GM19438 (cell line): Measurements from ENCODE around the gene RBM25.
A peak's percentile ranks its signal among the peaks of the same experiment; 100 is the strongest.

ENCODE experiments used
- ATAC-seq: cut with Tn5 transposase; IDR thresholded peaks from one replicate; pipeline ENCODE4 v1.9.1; 2021; ENCODE audit warnings: low read depth; ENCODE audit not compliant: unreplicated experiment

Gene RBM25

DNA sequence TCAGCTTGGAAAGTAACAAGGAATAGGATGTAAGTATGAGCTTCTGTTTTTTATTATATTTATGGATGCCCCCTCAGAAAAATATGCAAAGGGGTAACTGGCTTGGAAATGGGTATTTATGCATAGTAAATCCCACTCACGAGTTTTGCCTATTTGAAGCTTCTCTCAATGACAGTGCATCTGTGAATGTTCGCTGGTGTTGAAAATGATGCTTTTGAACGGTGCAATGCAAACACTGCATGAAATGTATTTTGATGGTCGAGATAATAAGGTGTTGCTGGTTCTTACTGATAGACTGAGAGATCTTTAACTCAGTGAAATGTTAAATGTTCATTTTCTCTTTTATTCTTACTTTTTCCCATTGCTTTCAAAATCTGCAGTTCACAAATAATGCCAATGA is 42.0 kb downstream of the RBM25 start:
- no peak for ATAC-seq

DNA sequence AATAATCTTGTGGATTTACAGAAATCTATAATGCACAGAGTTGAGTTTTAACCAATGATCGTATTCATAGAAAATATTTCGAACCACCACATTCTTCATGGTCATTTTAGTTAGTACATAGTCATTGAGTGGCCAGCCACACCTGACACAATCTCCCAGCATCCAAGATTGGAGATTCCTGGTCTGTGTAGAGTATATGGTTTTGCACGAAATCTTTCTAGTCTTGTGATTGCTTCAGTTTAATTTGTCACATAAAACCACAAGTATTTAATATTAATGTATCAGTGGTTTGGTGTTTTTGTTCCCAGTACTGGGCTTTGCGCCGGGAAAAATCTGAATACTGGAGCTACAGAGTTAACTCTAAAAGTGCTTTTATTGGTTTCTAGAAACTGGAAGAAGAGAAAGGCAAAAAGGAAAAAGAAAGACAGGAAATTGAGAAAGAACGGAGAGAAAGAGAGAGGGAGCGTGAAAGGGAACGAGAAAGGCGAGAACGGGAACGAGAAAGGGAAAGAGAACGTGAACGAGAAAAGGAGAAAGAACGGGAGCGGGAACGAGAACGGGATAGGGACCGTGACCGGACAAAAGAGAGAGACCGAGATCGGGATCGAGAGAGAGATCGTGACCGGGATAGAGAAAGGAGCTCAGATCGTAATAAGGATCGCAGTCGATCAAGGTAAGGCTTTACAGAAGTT is 44.6 kb downstream of the RBM25 start:
- ATAC-seq: no peak

DNA sequence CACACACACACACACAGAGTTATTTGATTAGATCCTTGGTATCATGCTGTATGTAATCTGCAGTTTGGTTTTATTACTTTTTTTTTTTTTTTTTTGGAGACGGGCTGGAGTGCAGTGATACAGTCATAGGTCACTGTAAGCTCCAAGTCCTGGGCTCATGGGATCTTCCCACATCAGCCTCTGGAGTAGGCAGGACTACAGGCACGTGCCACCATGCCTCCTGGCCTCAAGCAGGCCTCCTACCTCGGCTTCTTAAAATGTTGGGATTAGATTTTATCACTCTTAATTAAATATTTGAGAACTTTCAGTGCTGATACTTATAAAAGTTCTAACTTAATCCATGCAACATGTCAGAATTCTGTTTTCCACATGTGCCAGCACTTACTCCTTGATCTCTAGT is 46.7 kb downstream of the RBM25 start:
- no peak for ATAC-seq

DNA sequence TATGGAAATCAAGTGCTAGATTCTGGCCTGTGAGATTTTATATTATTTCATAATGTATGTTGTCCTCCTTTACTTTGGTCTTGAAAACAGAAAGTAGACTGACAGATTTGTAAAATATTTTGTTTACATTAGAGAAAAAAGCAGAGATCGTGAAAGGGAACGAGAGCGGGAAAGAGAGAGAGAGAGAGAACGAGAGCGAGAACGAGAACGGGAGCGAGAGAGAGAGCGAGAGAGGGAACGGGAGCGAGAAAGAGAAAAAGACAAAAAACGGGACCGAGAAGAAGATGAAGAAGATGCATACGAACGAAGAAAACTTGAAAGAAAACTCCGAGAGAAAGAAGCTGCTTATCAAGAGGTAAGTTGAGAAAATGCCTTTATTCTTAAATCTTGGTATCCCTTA is 47.4 kb downstream of the RBM25 start:
- no peak for ATAC-seq

DNA sequence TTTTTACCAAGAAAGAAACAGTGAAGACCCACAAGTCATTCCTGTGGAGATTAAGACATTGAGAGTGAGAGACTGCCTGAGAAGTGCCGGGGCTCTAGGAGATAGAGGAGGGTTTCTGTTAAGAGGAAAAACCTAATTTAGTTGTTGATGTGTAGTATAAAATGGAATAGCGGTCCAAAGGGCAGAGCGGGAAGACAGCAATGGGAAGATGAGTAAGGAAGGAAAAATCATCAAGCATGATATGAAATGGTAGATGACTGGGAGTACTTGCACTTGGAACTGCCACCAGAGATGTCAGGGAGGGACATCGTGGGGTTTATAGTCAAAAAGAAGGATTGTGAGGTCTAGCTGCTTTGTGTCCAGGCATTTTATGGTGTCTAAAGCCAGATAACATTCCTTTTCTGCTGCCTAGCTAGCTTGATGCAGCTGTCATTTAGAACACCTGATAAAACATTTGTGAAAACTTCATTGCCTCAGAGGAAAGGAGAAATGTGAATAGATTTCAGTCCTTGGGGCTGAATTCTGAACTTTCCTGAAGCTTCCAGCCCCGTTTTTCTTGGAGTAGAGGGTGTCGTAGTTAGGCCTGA is 57.8 kb downstream of the RBM25 start:
- ATAC-seq: no peak

DNA sequence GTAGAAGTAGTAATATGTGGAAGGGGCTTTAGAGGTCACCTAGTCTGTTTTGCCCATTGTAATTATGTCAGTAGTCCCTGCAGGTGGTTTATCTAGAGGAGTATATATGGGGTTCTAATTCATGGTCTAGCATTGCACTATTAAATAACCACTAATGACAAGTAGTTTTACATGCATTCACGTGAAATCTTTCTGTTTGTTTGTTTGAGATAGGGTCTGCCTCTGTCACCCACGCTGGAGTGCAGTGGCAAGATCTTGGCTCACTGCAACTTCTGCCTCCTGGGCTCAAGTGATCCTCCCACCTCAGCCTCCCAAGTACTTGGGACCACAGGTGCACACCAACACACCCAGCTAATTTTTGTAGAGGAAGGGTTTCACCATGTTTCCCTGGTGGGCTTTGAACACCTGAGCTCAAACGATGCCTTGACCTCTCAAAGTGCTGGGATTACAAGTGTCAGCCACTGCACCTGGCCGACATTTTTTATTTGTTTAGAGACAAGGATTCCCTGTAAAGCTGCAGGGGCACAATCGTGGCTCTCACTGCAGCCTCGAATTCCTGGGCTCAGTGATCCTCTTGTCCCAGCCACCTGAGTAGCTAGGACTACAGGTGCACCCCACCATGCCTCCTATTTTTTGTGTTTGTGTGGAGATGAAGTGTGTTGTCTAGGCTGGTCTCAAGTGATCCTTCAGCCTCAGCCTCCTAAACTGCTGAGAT is 66.0 kb downstream of the RBM25 start:
- no peak for ATAC-seq

DNA sequence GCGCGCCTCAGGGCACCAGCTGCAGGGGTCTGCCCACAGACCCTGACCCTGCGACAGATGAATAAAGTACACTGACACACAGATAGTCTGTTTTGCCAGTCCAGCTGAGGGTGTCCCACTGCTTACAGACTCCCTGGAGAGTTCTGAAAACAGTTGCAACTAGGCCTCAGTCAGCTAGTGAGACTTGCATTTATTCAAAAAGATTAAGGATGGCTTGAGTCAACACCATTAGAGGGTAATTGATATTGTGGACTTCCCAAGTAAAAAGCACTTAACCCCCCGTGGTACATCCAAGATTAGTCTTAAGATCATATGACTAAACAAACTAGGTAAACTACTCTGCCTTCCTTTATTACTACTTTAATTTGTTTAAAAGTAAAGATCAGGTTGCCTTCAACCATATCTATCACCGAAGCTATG is 66.8 kb downstream of the RBM25 start:
- no peak for ATAC-seq

DNA sequence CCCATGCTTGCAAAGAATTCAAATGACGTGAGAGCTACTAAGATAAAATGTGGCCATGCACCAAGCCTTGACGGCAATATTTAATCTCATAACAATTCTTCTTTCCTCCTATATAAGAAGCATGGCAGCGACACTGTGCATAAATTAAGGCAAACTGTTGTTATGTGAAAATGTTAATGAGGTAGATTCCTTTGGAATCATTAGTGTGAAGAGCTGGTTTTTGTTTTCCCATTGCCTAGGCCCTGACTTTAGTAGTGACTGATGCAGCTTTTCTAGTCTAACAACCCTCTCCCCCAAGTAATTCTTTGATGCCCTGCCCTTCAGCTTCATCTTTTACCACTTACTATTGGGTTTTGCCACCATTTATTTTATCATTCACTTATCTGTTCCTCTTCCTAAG is 67.4 kb downstream of the RBM25 start:
- ATAC-seq: no peak

DNA sequence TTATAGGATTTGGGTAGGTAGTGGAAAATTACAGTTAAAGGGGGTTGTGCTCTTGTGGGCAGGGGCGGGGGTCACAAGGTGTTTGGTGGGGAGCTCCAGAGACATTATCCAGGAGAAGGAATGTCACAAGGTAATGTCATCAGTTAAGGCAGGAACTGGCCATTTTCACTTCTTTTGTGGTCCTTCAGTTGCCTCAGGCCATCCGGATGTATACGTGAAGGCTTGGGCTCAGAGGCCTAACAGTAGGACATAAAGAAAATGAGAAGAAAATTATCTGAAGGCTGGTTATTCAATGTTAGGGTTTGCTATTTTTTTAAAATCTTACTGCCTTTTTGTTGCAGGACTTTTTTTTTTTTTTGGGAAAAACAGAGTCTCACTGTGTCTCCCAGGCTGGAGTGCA is 75.5 kb downstream of the RBM25 start:
- no peak for ATAC-seq

DNA sequence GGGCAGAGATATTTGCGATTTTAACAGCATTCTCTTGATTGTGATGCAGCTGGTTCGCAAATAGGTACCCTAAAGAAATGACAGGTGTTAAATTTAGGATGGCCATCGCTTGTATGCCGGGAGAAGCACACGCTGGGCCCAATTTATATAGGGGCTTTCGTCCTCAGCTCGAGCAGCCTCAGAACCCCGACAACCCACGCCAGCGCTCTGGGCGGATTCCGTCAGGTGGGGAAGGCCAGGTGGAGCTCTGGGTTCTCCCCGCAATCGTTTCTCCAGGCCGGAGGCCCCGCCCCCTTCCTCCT is 77.7 kb downstream of the RBM25 start:
- no peak for ATAC-seq

DNA sequence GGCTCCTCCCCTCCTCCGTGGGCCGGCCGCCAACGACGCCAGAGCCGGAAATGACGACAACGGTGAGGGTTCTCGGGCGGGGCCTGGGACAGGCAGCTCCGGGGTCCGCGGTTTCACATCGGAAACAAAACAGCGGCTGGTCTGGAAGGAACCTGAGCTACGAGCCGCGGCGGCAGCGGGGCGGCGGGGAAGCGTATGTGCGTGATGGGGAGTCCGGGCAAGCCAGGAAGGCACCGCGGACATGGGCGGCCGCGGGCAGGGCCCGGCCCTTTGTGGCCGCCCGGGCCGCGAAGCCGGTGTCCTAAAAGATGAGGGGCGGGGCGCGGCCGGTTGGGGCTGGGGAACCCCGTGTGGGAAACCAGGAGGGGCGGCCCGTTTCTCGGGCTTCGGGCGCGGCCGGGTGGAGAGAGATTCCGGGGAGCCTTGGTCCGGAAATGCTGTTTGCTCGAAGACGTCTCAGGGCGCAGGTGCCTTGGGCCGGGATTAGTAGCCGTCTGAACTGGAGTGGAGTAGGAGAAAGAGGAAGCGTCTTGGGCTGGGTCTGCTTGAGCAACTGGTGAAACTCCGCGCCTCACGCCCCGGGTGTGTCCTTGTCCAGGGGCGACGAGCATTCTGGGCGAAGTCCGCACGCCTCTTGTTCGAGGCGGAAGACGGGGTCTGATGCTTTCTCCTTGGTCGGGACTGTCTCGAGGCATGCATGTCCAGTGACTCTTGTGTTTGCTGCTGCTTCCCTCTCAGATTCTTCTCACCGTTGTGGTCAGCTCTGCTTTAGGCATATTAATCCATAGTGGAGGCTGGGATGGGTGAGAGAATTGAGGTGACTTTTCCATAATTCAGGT is 78.3 kb downstream of the RBM25 start, which contains the start of gene PSEN1:
TSS of gene PSEN1 (plus strand) at position 121 of the 839 bp plus-strand sequence. CDS start 11,513 bp downstream, outside the sequence.
- peak; percentile 90 for ATAC-seq

DNA sequence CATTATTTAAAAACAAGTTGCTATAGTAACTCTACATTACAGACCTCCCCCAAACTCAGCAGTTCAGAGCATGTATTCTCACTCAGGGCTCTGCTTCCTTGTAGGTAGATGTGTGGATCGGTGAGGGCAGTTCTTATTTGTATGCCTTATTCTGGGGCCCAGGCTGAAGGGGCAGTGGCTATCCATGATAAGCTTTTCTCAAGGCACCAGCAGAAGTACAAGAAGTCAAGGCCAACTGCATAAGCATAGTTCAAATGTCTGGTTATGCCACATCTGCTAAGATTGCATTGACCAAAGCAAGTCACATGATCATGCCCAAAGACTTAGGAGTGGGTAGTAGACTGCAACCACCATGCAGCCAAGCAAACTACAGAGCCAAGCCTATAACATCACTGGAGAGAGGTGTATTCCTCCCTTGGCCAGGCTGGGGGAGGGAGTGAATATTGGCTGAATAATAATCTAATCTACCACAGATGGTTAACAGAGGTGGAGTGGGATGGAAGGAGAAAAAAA is 82.5 kb downstream of the RBM25 start:
- no peak for ATAC-seq

DNA sequence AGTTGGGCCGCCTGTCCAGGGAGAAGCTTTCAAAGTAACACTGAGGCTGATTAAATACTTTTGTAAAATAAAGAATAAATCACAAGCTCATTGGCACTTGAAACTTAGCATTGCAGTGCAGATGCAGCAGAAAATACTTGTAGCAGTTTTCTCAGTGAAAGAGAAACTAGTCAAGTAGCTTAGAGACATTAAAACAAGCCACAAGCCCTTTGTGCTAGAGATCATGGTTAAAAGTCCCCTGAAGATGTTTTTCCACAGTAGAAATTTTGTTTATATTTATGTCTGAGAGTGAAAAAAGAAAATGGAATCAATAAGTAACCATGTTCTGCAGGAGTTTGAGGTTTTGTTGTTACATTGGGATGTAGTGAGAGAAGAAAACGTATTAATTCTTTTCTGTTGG is 83.9 kb downstream of the RBM25 start:
- ATAC-seq: no peak

DNA sequence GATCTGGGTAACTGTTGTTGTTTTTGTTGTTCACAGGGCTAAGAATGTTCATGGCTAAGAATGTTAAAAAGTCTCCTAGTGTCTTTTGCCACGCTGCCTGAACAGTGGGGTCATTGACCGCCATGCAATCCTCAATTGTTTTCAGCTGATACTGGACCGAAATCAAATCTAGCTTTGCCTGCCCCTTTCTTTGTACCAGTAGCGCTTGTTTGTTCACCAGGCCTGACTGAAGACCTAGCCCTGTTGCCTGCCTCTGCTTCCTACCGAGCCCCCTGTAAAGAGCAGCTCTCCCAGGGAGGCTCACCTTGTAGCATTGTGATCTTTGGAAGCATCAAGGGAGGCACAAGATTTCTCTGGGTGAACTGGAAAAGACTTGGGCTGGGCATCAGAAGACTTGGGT is 84.7 kb downstream of the RBM25 start:
- ATAC-seq: no peak

DNA sequence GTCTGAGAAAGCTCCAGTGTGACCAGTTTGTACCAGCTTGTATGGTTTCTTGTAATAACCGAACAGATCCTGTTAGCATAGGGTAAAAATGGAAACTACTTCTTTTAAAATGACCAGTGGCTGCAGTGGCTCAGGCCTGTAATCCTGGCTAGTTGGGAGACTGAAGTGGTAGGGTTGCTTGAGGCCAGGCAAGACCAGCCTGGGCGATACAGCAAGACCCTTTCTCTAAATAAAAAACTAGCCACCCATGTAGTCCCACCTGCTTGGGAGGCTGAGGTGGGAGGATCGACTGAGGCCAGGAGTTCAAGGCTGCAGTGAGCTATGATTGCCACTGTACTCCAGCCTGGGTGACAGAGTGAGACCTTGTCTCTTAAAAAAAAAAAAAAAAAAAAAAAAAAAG is 85.3 kb downstream of the RBM25 start:
- ATAC-seq: no peak

DNA sequence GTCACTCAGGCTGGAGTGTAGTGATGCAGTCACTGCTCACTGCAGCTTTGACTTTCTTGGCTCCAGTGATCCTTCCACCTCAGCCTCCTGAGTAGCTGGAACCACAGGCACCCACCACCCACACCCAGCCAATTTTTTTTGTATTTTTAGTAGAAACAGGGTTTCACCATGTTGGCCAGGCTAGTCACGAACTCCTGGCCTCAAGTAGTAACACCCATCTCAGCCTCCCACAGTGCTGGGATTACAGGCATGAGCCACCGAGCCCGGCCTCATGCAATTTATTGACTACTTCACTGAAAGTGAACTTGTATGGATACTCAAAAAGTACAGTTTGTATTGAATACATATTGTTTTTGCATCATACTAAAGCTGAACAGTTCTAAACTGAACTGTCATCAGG is 87.0 kb downstream of the RBM25 start:
- ATAC-seq: no peak

DNA sequence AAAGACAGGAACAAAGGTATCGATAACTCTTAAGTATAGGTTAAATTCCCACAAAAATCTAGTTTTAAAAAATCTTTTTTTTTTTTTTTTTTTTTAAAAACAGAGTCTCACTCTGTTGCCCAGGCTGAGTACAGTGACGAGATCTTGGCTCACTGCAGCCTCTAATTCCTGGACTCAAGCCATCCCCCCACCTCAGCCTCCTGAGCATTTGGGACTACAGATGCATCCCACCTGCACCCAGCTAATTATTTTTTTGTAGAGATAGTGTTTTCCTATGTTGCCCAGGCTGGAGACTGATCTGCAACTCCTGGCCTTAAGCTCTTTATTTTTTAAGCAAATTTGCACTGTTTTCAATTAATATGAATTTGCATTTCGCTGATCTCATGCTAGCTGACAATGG is 87.8 kb downstream of the RBM25 start:
- ATAC-seq: no peak

DNA sequence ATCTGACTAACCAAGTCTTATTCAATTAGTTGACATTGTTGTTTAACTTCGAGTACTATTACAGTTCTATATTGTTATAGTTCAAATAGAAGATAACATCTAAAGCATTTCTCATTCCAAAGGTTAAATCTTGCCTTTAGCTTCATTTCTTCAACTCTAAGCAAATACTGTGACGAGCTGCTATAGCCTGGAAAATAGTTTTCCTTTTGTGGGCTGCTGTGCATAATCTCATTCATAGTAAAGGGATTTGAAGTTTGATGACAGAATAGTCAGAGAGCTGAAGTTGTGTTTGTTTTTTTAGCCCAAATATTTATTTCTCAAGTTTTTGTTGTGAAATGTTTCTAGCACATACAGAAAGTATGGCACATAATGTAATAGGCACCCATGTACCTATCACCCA is 91.4 kb downstream of the RBM25 start:
- ATAC-seq: no peak

DNA sequence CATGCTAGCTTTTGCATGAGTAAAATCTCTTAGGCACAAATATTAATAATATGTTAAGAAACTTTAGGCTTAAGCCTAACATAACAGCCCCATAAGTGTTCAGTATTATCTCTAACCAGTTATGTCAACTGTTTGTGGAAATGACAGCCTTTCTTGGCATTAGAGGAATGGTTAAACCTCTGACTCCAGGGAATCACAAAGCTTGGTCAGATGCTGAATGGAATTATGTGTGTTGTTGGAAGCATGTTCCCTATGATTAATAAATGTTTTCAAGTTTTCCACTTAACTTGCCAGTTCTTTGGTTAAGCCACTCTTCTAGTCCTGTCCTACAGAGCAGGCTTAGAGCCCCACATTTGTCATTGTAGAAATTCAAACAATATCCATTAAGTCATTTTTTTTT is 94.9 kb downstream of the RBM25 start:
- ATAC-seq: no peak

DNA sequence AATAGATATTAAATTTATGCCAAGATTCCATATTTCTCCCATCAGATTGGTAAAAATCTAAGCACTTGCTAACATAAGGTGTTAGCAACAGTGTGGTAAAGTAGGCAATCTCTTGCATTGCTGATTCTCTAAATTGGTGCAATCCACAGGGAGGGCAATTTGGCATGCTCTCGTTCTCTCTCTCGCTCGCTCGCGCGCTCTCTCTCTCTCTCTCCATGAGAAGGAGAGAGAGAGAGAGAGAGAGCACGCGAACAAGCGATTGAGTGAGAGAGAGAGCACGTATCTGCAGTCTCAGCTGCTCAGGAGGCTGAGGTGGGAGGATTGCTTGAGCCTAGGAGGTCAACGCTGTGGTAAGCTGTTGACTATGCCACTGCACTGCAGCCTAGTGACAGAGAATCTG is 103.9 kb downstream of the RBM25 start:
- ATAC-seq: no peak

DNA sequence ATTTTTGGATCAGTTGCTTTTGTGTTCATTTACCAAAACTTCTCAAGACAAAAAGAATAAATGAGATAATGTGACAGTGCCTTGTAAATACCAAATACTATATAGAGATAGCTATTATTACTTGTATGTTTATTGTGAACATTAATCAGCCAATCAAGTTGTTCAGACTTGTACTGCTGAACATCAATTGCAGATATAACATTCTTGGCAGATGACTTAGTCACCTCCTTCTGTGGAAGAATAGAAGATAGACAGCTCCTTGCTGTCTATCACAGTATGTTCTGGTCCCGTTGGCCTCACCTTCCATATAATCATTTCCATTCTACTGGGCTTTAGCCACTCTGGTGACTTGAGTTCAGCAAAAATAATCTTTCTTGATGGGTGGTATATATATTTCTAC is 108.1 kb downstream of the RBM25 start:
- ATAC-seq: no peak
